ENCODE data around the gene TENM4. TPM values are rescaled to one million over a fixed set of nuclear protein-coding genes. Genes with fewer than 3 reads are reported as not detected.
A peak's percentile ranks its signal among the peaks of the same experiment; 100 is the strongest.

The TENM4 gene
- total RNA-seq, 2 experiments from 2014 or later, result not detected

- H3K36me3 ChIP-seq (ENCODE audit: insufficient read depth, low read length), result no peaks in the 10 kb centered on the region
- TF ChIP-seq EZH2phosphoT487 (IDR thresholded peaks at IDR 0.05; ENCODE audit: borderline replicate concordance, low read depth, low read length) (no peak), CTCF (conservative IDR thresholded peaks at IDR 0.05; ENCODE audit: low read length) (no peak)
- no peak overlapping the region for H2AFZ ChIP-seq (ENCODE audit: low read length)
- no peaks in the 10 kb centered on the region for H3K4me1 ChIP-seq (ENCODE audit: insufficient read depth, low read length, poor library complexity, severe bottlenecking)
- no peaks in the 10 kb centered on the region for H3K9me3 ChIP-seq (ENCODE audit: low read length)
- no peak for DNase-seq (ENCODE audit: low spot score)
- H4K20me1 ChIP-seq (ENCODE audit: insufficient read depth, low read length), result no peaks in the 10 kb centered on the region
- no peaks in the 10 kb centered on the region for H3K79me2 ChIP-seq (ENCODE audit: insufficient read depth, low read depth, low read length)
- BruUV-seq (replicated peaks), result no TSS peak
- ChIA-PET CTCF (ENCODE audit: unreplicated experiment) (no interaction called here), POLR2A (no interaction called here)
- H3K4me3 ChIP-seq (ENCODE audit: low read depth, low read length, poor library complexity, severe bottlenecking), result no peak overlapping the region
- no peak overlapping the region for H3K4me2 ChIP-seq (ENCODE audit: low read length)
- no peak overlapping the region for H3K27ac ChIP-seq (ENCODE audit: low read depth, low read length, poor library complexity, severe bottlenecking)
- H3K9me2 ChIP-seq (ENCODE audit: insufficient read depth, low read length), result no peaks in the 10 kb centered on the region
- intact Hi-C loops (cut with micrococcal nuclease; ENCODE audit: unreplicated experiment), result no loop called here
Measured at GRCh38 chr11:79102840-79103239, 338.0 kb downstream of the TENM4 start.

- POLR2A ChIA-PET, result no interaction called here
- Histone ChIP-seq H3K27ac (ENCODE audit: low read depth, low read length, poor library complexity, severe bottlenecking) (no peak overlapping the region), H3K36me3 (ENCODE audit: insufficient read depth, low read length) (no peaks in the 10 kb centered on the region), H3K9me3 (ENCODE audit: low read length) (no peaks in the 10 kb centered on the region), H2AFZ (ENCODE audit: low read length) (no peak overlapping the region), H3K4me3 (ENCODE audit: low read depth, low read length, poor library complexity, severe bottlenecking) (no peak overlapping the region), H4K20me1 (ENCODE audit: insufficient read depth, low read length) (no peaks in the 10 kb centered on the region), H3K4me1 (ENCODE audit: insufficient read depth, low read length, poor library complexity, severe bottlenecking) (no peaks in the 10 kb centered on the region), H3K4me2 (ENCODE audit: low read length) (no peak overlapping the region), H3K79me2 (ENCODE audit: insufficient read depth, low read depth, low read length) (no peaks in the 10 kb centered on the region), H3K9me2 (ENCODE audit: insufficient read depth, low read length) (no peaks in the 10 kb centered on the region)
- no peak for DNase-seq (ENCODE audit: low spot score)
- intact Hi-C loops (cut with micrococcal nuclease; ENCODE audit: unreplicated experiment), result no loop called here
- BruUV-seq (replicated peaks), result no TSS peak
- TF ChIP-seq EZH2phosphoT487 (IDR thresholded peaks at IDR 0.05; ENCODE audit: borderline replicate concordance, low read depth, low read length) (no peak), CTCF (conservative IDR thresholded peaks at IDR 0.05; ENCODE audit: low read length) (no peak)
- CTCF ChIA-PET (ENCODE audit: unreplicated experiment), result no interaction called here
Measured at GRCh38 chr11:79101656-79102055, 339.2 kb downstream of the TENM4 start.

- intact Hi-C loops (cut with micrococcal nuclease; ENCODE audit: unreplicated experiment), result loop anchor here (1.0 kb wide), 1 partner anchor 455 kb away; no protein-coding TSS in a partner anchor
- Histone ChIP-seq H3K79me2 (ENCODE audit: insufficient read depth, low read depth, low read length) (no peaks in the 10 kb centered on the region), H3K27ac (ENCODE audit: low read depth, low read length, poor library complexity, severe bottlenecking) (no peak overlapping the region), H3K4me1 (ENCODE audit: insufficient read depth, low read length, poor library complexity, severe bottlenecking) (no peaks in the 10 kb centered on the region), H3K36me3 (ENCODE audit: insufficient read depth, low read length) (no peaks in the 10 kb centered on the region), H3K4me2 (ENCODE audit: low read length) (no peak overlapping the region), H3K9me2 (ENCODE audit: insufficient read depth, low read length) (no peaks in the 10 kb centered on the region), H2AFZ (ENCODE audit: low read length) (no peak overlapping the region), H3K4me3 (ENCODE audit: low read depth, low read length, poor library complexity, severe bottlenecking) (no peak overlapping the region), H4K20me1 (ENCODE audit: insufficient read depth, low read length) (no peaks in the 10 kb centered on the region), H3K9me3 (ENCODE audit: low read length) (no peaks in the 10 kb centered on the region)
- TF ChIP-seq EZH2phosphoT487 (IDR thresholded peaks at IDR 0.05; ENCODE audit: borderline replicate concordance, low read depth, low read length) (no peak), CTCF (conservative IDR thresholded peaks at IDR 0.05; ENCODE audit: low read length) (peak; percentile 80)
- POLR2A ChIA-PET, result interaction anchor here (0.6 kb wide), 1 partner anchor 16 kb away, joined by 8 read pairs; no protein-coding TSS in a partner anchor
- peak; percentile 53 for DNase-seq (ENCODE audit: low spot score)
- no TSS peak for BruUV-seq (replicated peaks)
- CTCF ChIA-PET (ENCODE audit: unreplicated experiment), result interaction anchor here (0.6 to 1.9 kb wide), 5 partner anchors 17 to 455 kb away, joined by 3 to 15 read pairs (median 4); no protein-coding TSS in a partner anchor
Measured at GRCh38 chr11:79100093-79100910, 340.5 kb downstream of the TENM4 start.
